NCI-H1417 (cell line): ENCODE results near the gene BTBD10.
"Not testable (repeated sequence)": the region's sequence is repeated elsewhere in the genome, so short reads cannot be mapped to it uniquely, and the experiment has no call there.

Experiments
- DNase-seq, 3 experiments: peaks; one replicate each; lab custom pipeline; 2025; lab: John Stamatoyannopoulos, UW

BTBD10 gene

GRCh38 chr11:13440100-13440855 lies 22.7 kb downstream of the BTBD10 start:
- DNase-seq, result peak in 1 of 3 experiments; percentile 2

GRCh38 chr11:13438291-13438690 lies 24.7 kb downstream of the BTBD10 start:
- DNase-seq, result no peak

- DNase-seq, result not testable (repeated sequence)
These were observed 26.2 kb downstream of the BTBD10 start for GRCh38 chr11:13436836-13437235.

- DNase-seq, result peak in 1 of 3 experiments; percentile 9
These were observed 28.5 kb downstream of the BTBD10 start for GRCh38 chr11:13434247-13435205.

GRCh38 chr11:13433437-13433836 lies 29.6 kb downstream of the BTBD10 start:
- no peak for DNase-seq

GRCh38 chr11:13429836-13430235 lies 33.2 kb downstream of the BTBD10 start:
- DNase-seq, result no peak

GRCh38 chr11:13429288-13429687 lies 33.7 kb downstream of the BTBD10 start:
- no peak for DNase-seq

GRCh38 chr11:13427440-13427839 lies 35.6 kb downstream of the BTBD10 start:
- DNase-seq, result no peak

- DNase-seq, result no peak
These were observed 39.6 kb downstream of the BTBD10 start for GRCh38 chr11:13423372-13423771.

GRCh38 chr11:13421561-13421960 lies 41.5 kb downstream of the BTBD10 start:
- DNase-seq, result no peak

- no peak for DNase-seq
These were observed 47.8 kb downstream of the BTBD10 start for GRCh38 chr11:13415201-13415600.

GRCh38 chr11:13405220-13405619 lies 57.8 kb downstream of the BTBD10 start:
- no peak for DNase-seq

- not testable (repeated sequence) for DNase-seq
These were observed 64.7 kb downstream of the BTBD10 start for GRCh38 chr11:13398335-13398734.

- DNase-seq, result peak in 1 of 3 experiments; percentile 6
These were observed 71.8 kb downstream of the BTBD10 start for GRCh38 chr11:13391217-13391616.

- DNase-seq, result no peak
These were observed 74.3 kb downstream of the BTBD10 start for GRCh38 chr11:13388741-13389140.

- peak in 2 of 3 experiments; percentile 20 to 30 for DNase-seq
These were observed 76.5 kb downstream of the BTBD10 start for GRCh38 chr11:13386567-13386966.

GRCh38 chr11:13384908-13385640 lies 77.9 kb downstream of the BTBD10 start:
- DNase-seq, result peak; percentile 1 to 53 (median 51)

- no peak for DNase-seq
These were observed 80.3 kb downstream of the BTBD10 start for GRCh38 chr11:13382751-13383150.

- DNase-seq, result no peak
These were observed 82.3 kb downstream of the BTBD10 start for GRCh38 chr11:13380731-13381130.

- no peak for DNase-seq
These were observed 84.7 kb downstream of the BTBD10 start for GRCh38 chr11:13378316-13378715.

GRCh38 chr11:13376838-13377237 lies 86.2 kb downstream of the BTBD10 start:
- peak in 1 of 3 experiments; percentile 83 for DNase-seq

GRCh38 chr11:13376402-13376801 lies 86.6 kb downstream of the BTBD10 start:
- no peak for DNase-seq
